Epithelial cell of proximal tubule (primary cell): ENCODE measurements around the gene MTRFR. TPM values are rescaled to one million over a fixed set of nuclear protein-coding genes. Genes with fewer than 3 reads are reported as not detected.
A peak's percentile ranks its signal among the peaks of the same experiment; 100 is the strongest.

Experiments used
- DNase-seq: peaks from one replicate; pipeline ENCODE4 v3.0.0-alpha.2; 2011; ENCODE audit warnings: low read depth
- H3K4me3 ChIP-seq: 2 replicates; pipeline ENCODE4 v1.5.1; 2011; ENCODE audit warnings: low read depth, mild to moderate bottlenecking, low read length
- total RNA-seq: library from RNA; depleted of rRNA; stranded (reverse); fragments of >200 nt; gene quantifications from 2 replicates; pipeline ENCODE4 v1.2.3, GENCODE V29; 2015
- TF ChIP-seq, protein P1 (sequence below): conservative IDR thresholded peaks from 2 replicates; pipeline ENCODE4 v1.5.1; 2012; ENCODE audit warnings: low read depth, mild to moderate bottlenecking, low read length

MTRFR gene
- total RNA-seq, 1 donor from 2014 or later: 31.2 TPM

DNA sequence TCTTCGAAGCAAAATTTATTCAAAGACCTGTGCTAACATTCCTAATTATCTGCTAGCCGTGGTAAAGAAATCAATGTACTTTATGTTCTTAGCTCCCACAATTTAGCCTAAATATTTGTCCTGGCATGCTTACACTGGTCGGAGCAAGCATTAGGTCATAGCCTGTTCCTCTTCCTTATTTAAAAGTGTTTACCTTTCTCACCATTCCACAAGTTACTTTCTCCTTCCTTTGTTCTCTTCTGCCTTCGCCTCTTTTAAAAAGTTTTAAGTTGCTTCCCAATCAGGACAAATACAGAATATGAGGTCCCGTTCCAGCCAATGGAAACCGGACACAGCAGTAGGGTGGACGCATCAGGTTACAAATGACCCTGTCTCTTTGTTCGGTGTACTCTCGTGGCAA, 26.8 kb downstream of the MTRFR start:
- no peak overlapping the region for H3K4me3 ChIP-seq
- no peak for DNase-seq
- TF ChIP-seq, protein P1, sequence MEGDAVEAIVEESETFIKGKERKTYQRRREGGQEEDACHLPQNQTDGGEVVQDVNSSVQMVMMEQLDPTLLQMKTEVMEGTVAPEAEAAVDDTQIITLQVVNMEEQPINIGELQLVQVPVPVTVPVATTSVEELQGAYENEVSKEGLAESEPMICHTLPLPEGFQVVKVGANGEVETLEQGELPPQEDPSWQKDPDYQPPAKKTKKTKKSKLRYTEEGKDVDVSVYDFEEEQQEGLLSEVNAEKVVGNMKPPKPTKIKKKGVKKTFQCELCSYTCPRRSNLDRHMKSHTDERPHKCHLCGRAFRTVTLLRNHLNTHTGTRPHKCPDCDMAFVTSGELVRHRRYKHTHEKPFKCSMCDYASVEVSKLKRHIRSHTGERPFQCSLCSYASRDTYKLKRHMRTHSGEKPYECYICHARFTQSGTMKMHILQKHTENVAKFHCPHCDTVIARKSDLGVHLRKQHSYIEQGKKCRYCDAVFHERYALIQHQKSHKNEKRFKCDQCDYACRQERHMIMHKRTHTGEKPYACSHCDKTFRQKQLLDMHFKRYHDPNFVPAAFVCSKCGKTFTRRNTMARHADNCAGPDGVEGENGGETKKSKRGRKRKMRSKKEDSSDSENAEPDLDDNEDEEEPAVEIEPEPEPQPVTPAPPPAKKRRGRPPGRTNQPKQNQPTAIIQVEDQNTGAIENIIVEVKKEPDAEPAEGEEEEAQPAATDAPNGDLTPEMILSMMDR: no peak

DNA sequence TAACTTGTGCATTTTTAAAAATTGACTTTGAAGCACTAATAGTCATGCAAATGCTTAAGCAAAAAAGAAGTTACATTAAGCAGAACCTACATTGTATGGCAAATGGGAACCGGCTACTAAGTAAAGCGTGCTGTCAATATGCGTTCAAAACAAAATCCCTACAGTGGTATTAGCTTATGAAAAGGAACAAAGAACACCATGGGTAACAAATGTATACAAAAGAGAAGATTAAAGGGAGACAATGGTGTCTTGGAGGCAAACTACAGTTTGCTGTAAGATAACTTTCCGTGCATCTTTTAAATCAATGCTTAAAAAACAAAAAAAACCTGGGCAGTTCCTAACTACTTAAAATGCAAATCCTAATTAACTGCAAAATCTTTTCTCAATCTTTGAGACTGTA, 28.0 kb downstream of the MTRFR start:
- TF ChIP-seq, protein P1: no peak
- H3K4me3 ChIP-seq: no peak overlapping the region
- no peak for DNase-seq

DNA sequence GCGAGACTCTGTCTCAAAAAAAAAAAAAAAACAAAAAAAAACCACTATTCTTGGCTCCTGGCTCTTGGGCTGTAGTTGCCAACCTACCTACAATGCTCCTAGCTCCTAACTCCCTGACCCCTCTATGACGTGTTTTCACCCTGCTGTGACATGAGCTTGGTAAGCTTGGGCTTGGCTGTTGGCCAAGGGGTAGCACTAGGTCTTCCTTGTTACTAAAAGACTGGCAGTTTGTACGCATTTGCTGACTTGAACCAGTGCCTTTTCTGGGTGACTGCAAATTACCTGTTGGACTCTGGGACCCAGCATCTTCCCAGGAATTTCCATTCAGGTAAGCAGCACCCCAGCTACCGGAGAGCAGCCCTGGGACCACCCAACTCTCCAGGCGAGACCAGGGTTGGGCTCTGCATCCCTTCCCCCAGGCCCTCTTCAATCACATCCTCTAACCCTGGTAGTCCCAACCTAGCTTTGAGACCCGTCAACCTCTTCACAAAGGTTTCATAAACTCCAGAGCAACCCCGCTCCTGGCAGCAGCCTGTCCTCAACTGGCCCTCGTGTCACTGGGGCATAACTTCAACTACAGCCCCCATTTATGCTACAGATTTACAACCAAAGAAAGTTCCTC, 30.1 kb downstream of the MTRFR start:
- TF ChIP-seq, protein P1: no peak
- DNase-seq: no peak
- H3K4me3 ChIP-seq: no peak overlapping the region

DNA sequence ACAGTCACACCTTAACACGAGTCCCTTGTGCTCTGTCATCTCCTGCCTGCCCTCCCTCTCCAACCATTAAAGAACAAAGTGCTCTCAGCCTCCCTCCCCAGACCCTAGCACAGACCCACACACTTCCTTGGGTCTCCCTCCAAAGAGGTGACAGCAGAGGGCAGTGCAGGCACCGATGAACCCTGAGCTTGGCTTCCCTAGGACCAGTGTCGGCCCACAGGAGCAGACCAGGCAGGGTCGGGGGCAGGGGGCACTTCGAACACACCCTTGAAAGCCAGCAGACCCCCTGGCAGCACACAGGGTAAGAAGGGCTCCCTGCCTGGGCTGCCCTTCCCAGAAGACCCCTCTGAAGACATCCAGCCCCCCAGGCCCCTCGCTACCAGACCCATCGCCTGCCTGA, 31.4 kb downstream of the MTRFR start:
- TF ChIP-seq, protein P1: peak; percentile 39
- DNase-seq: no peak
- H3K4me3 ChIP-seq: no peak overlapping the region

DNA sequence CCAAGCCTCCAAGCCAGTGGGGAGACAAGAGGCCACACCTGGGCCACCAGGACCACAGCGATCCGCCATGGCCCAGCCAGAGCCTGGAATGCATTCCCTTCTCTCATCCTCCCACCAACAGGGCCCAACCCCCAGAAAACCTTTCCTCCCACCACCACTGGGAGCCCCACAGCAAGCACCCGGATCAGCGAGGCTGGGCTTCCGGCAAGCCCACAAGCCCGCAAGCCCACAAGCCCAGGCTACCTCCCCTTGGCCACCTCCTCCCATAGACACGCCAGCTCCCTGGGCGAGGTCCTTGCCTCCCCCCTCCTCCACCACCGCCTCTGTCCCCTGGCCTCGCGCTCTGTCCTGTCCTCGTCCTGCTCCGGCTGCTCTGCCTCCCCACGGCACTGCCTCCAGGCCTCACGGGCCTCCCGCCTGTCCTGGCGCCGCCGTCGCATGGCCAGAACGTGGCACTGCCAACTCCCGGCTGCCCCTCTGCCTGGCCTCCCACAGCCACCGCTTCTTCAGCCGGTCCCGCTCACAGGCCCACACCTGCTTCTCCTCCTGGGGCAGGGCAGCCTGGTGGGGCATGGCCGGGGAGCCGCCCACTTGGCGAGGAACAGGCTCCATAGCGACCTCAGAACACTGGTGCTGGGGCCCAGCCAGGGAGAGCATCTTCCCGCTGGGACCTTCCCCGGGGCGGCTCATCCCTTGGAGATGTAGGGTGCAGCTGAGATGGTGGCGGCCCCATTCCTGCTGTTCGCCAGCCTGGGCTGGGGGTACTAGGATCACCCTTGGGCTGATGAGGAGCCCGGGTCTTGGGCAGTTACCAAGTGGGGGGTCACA, 32.8 kb downstream of the MTRFR start:
- H3K4me3 ChIP-seq: no peak overlapping the region
- no peak for DNase-seq
- TF ChIP-seq, protein P1: no peak

DNA sequence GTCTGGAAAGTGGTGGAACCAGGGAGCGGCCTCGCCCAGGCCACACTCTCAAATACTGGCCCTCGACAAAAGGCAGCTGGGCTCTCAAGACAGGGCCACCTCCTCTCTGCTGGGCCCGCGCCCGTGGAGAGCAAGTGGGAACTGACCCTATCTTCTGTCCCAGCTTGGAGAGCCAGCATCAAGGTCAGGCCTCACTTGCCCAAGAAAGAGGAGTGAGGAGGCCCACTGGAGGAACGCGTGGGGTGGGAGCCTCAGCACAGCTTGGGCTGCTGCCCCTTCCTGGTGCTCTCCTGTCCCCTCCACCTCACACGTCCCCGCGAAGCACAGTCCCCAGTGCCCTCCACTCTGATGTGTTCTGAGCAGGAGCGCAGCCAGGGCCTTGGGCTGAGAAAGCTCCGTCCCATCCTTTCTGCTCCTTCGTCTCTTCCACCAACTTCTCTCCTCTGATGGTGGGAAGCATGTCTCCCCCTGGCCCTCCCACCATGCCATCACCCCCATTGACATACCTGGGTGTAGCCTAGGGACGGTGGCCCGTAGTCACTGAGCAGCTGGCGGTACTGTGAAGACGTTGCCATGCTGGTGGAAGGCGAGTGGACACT, 33.5 kb downstream of the MTRFR start:
- no peak for DNase-seq
- TF ChIP-seq, protein P1: no peak
- no peak overlapping the region for H3K4me3 ChIP-seq
